OCI-LY7 (cell line): ENCODE results near the gene ARHGAP40. TPM values are rescaled to one million over a fixed set of nuclear protein-coding genes. Genes with fewer than 3 reads are reported as not detected.

Experiments used
- BruUV-seq: library from RNA; stranded (reverse); fragments of 400-500 nt; replicated peaks from 2 replicates; lab custom pipeline; 2021; lab: Mats Ljungman, UMichigan
- CTCF ChIA-PET: fragments of 300-600 bp; sonication (Branson Sonifier 250); formaldehyde crosslinking; loops from one replicate; lab custom pipeline; 2022; ENCODE audit warnings: antibody characterized with exemption; ENCODE audit not compliant: unreplicated experiment; lab: Charles Lee
- POLR2A ChIA-PET: fragments of 300-600 bp; sonication (Branson Sonifier 250); formaldehyde crosslinking; loops from one replicate; lab custom pipeline; 2022; ENCODE audit warnings: antibody characterized with exemption; lab: Charles Lee
- DNase-seq: peaks from one replicate; pipeline ENCODE4 v3.0.0-alpha.2; 2015; ENCODE audit warnings: low spot score
- H2AFZ ChIP-seq: fragments of 200-600 bp; sonication (generic), shearing (Covaris generic); 2 replicates; pipeline ENCODE4 v1.6.1; 2014; ENCODE audit warnings: mild to moderate bottlenecking, antibody characterized with exemption, low read length, moderate library complexity
- H3K27ac ChIP-seq: fragments of 200-600 bp; sonication (generic); 2 replicates; pipeline ENCODE4 v1.5.1; 2014; ENCODE audit warnings: mixed run types, low read depth, mild to moderate bottlenecking, moderate library complexity, low read length, inconsistent platforms; ENCODE audit not compliant: poor library complexity, severe bottlenecking
- H3K36me3 ChIP-seq: fragments of 200-600 bp; sonication (generic); 2 replicates; pipeline ENCODE4 v1.6.1; 2014; ENCODE audit warnings: mild to moderate bottlenecking, antibody characterized with exemption, low read length, moderate library complexity, mixed read lengths; ENCODE audit not compliant: insufficient read depth
- H3K4me1 ChIP-seq: fragments of 200-600 bp; sonication (generic); 2 replicates; pipeline ENCODE4 v1.5.1; 2014; ENCODE audit warnings: mild to moderate bottlenecking, low read length; ENCODE audit not compliant: insufficient read depth, poor library complexity, severe bottlenecking
- H3K4me2 ChIP-seq: fragments of 200-600 bp; sonication (generic); 2 replicates; pipeline ENCODE4 v1.6.1; 2014; ENCODE audit warnings: mild to moderate bottlenecking, low read length
- H3K4me3 ChIP-seq: fragments of 200-600 bp; sonication (generic); 2 replicates; pipeline ENCODE4 v1.5.1; 2014; ENCODE audit warnings: mild to moderate bottlenecking, low read depth, low read length; ENCODE audit not compliant: poor library complexity, severe bottlenecking
- H3K79me2 ChIP-seq: fragments of 200-600 bp; sonication (generic); 2 replicates; pipeline ENCODE4 v1.6.1; 2016; ENCODE audit warnings: low read depth, mild to moderate bottlenecking, low read length, moderate library complexity, mixed read lengths; ENCODE audit not compliant: insufficient read depth
- H3K9me2 ChIP-seq: fragments of 200-600 bp; sonication (generic); 2 replicates; pipeline ENCODE4 v1.6.1; 2016; ENCODE audit warnings: mild to moderate bottlenecking, low read length, mixed read lengths; ENCODE audit not compliant: insufficient read depth
- H3K9me3 ChIP-seq: fragments of 200-600 bp; sonication (generic); 2 replicates; pipeline ENCODE4 v1.6.1; 2014; ENCODE audit warnings: mild to moderate bottlenecking, mixed run types, low read length, mixed read lengths
- H4K20me1 ChIP-seq: fragments of 200-600 bp; sonication (generic); 2 replicates; pipeline ENCODE4 v1.6.1; 2014; ENCODE audit warnings: mild to moderate bottlenecking, antibody characterized with exemption, low read length, moderate library complexity, mixed read lengths; ENCODE audit not compliant: insufficient read depth
- EZH2phosphoT487 ChIP-seq: fragments of 200-600 bp; sonication (generic); IDR thresholded peaks from 2 replicates; pipeline ENCODE4 v1.6.1; 2018; ENCODE audit warnings: low read depth, borderline replicate concordance, mild to moderate bottlenecking, mixed run types, antibody characterized with exemption, low read length, moderate library complexity, mixed read lengths
- intact Hi-C: fragments of 100-400 bp; cut with micrococcal nuclease; formaldehyde crosslinking; loops from one replicate; pipeline ENCODE4 v1.10.0; 2022; ENCODE audit not compliant: unreplicated experiment
- total RNA-seq, 2 experiments: library from RNA; depleted of rRNA in 1 of 2; stranded (reverse); fragments of >200 nt in 1 of 2; shearing (Covaris generic) in 1 of 2; gene quantifications; 2 replicates each; pipeline ENCODE4 v1.2.3, GENCODE V29; 2014 to 2022
- TF ChIP-seq, protein P1 (sequence below): fragments of 200-600 bp; sonication (generic); conservative IDR thresholded peaks from 2 replicates; pipeline ENCODE4 v1.5.1; 2014; ENCODE audit warnings: mild to moderate bottlenecking, antibody characterized with exemption, low read length, moderate library complexity, mixed read lengths

ARHGAP40 gene
- total RNA-seq, 2 experiments from 2014 or later, result not detected

DNA sequence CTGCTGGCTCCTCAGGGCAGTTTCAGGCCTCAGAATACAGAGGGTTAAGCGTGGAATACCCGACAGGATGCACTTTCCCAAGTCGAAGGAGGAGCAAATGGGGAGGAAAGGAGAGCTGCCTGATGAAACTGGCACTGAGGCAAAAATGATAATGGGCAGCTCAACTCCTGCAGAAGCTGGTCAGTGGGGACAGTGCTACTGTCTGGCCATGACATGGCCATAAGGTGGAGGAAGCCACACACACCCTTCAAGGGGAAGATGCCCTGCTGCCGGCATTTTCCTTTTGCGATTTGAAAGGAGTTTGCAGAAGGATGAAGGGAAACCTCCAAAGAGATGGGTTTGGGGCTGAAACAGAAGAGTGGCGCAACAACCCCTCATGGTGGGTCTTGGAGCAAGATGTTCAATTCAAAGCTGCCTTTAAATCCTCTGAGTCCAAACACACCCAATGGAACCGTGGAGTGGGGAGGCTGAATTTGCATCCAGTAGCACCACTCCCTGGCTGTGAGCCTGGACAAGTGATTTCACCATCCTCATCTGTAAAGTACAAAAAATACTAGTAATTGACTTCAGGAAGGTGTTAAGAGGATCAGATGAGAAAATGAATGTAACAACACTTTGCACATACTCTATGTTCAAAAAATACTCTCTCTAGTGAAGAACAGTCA is 17.4 kb upstream of the ARHGAP40 start:
- Histone ChIP-seq H3K4me3 (no peak overlapping the region), H3K27ac (no peak overlapping the region), H3K9me2 (no peaks in the 10 kb centered on the region), H3K4me2 (no peak overlapping the region), H2AFZ (no peak overlapping the region), H3K79me2 (no peaks in the 10 kb centered on the region), H3K36me3 (no peaks in the 10 kb centered on the region), H4K20me1 (no peaks in the 10 kb centered on the region), H3K4me1 (no peaks in the 10 kb centered on the region), H3K9me3 (no peaks in the 10 kb centered on the region)
- POLR2A ChIA-PET, result no interaction called here
- CTCF ChIA-PET, result interaction anchor here (0.5 kb wide), 1 partner anchor 98 kb away, joined by 3 read pairs; no protein-coding TSS in a partner anchor
- TF ChIP-seq, protein P1, sequence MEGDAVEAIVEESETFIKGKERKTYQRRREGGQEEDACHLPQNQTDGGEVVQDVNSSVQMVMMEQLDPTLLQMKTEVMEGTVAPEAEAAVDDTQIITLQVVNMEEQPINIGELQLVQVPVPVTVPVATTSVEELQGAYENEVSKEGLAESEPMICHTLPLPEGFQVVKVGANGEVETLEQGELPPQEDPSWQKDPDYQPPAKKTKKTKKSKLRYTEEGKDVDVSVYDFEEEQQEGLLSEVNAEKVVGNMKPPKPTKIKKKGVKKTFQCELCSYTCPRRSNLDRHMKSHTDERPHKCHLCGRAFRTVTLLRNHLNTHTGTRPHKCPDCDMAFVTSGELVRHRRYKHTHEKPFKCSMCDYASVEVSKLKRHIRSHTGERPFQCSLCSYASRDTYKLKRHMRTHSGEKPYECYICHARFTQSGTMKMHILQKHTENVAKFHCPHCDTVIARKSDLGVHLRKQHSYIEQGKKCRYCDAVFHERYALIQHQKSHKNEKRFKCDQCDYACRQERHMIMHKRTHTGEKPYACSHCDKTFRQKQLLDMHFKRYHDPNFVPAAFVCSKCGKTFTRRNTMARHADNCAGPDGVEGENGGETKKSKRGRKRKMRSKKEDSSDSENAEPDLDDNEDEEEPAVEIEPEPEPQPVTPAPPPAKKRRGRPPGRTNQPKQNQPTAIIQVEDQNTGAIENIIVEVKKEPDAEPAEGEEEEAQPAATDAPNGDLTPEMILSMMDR, result no peak
- no peak for TF ChIP-seq EZH2phosphoT487
- intact Hi-C loops, result no loop called here
- DNase-seq, result no peak
- no TSS peak for BruUV-seq

DNA sequence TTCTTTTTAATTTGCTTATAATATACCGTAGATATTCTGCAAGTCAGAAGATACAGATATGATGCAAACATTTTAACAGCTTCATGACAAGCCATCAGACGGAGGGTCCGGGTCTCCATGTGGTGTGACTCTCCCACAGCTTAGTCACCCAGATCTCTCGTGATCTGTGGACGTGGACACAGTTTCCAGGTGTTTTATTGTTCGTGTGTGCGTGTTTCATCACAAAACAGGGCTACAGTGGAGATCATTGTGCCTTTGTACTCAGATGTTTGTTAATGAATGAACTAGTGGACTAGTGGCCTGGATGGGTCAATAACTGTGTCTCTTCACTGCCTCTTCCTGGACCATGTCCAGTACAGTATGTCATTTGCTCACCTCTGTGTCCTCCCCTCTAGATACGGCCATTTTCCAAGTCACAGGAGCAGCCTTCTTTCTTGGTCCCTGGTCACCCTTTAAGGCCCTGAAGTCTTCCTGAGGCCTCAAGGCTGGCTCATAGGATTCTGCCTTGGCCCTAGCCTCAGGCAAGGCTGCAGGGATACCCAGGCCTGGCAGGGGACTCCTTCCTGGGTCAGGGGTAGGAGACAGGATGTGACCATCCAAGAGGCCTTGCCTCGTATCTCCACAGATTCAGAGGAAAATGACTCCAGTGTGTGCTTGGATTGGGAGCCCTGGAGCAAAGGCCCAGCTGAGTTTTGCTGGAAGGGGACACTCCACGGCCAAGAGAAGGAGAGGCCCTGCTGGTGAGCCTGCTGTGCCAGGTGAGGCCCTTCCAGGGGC is 16.0 kb upstream of the ARHGAP40 start:
- Histone ChIP-seq H4K20me1 (no peaks in the 10 kb centered on the region), H3K79me2 (no peaks in the 10 kb centered on the region), H3K4me1 (no peaks in the 10 kb centered on the region), H3K27ac (no peak overlapping the region), H3K4me2 (no peak overlapping the region), H2AFZ (no peak overlapping the region), H3K4me3 (no peak overlapping the region), H3K9me3 (no peaks in the 10 kb centered on the region), H3K9me2 (no peaks in the 10 kb centered on the region), H3K36me3 (no peaks in the 10 kb centered on the region)
- no peak for TF ChIP-seq EZH2phosphoT487
- TF ChIP-seq, protein P1, result no peak
- intact Hi-C loops, result no loop called here
- no peak for DNase-seq
- ChIA-PET POLR2A (no interaction called here), CTCF (no interaction called here)
- no TSS peak for BruUV-seq

- Histone ChIP-seq H3K79me2 (no peaks in the 10 kb centered on the region), H3K9me3 (no peaks in the 10 kb centered on the region), H3K36me3 (no peaks in the 10 kb centered on the region), H3K9me2 (no peaks in the 10 kb centered on the region), H3K4me2 (no peak overlapping the region), H3K27ac (no peak overlapping the region), H4K20me1 (no peaks in the 10 kb centered on the region), H2AFZ (no peak overlapping the region), H3K4me3 (no peak overlapping the region), H3K4me1 (no peaks in the 10 kb centered on the region)
- POLR2A ChIA-PET, result no interaction called here
- CTCF ChIA-PET, result no interaction called here
- no peak for DNase-seq
- no peak for TF ChIP-seq EZH2phosphoT487
- TF ChIP-seq, protein P1, result no peak
- intact Hi-C loops, result no loop called here
- no TSS peak for BruUV-seq
Measured at GRCh38 chr20:38586181-38586525, 15.5 kb upstream of the ARHGAP40 start.
